ENCODE data around the gene FXYD3.

- TF ChIP-seq, protein P1, sequence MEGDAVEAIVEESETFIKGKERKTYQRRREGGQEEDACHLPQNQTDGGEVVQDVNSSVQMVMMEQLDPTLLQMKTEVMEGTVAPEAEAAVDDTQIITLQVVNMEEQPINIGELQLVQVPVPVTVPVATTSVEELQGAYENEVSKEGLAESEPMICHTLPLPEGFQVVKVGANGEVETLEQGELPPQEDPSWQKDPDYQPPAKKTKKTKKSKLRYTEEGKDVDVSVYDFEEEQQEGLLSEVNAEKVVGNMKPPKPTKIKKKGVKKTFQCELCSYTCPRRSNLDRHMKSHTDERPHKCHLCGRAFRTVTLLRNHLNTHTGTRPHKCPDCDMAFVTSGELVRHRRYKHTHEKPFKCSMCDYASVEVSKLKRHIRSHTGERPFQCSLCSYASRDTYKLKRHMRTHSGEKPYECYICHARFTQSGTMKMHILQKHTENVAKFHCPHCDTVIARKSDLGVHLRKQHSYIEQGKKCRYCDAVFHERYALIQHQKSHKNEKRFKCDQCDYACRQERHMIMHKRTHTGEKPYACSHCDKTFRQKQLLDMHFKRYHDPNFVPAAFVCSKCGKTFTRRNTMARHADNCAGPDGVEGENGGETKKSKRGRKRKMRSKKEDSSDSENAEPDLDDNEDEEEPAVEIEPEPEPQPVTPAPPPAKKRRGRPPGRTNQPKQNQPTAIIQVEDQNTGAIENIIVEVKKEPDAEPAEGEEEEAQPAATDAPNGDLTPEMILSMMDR (IDR thresholded peaks at IDR 0.05; ENCODE audit: low read depth, low read length) = no peak
- TF ChIP-seq MAX (IDR thresholded peaks at IDR 0.05; ENCODE audit: low read depth, low read length) = no peak
Measured at GRCh38 chr19:35073941-35074340, 41.7 kb upstream of the FXYD3 start.
